Left ventricle myocardium inferior (tissue), 1 donor: ENCODE data around the gene ASAH2. TPM values are rescaled to one million over a fixed set of nuclear protein-coding genes. Genes with fewer than 3 reads are reported as not detected.

Experiments used
- DNase-seq: peaks from one replicate; pipeline ENCODE4 v3.0.0-alpha.2; 2020
- H3K27ac ChIP-seq: fragments of 200-600 bp; replicated peaks from 2 replicates; pipeline ENCODE4 v1.8.0; 2021
- H3K27me3 ChIP-seq: fragments of 200-600 bp; 2 replicates; pipeline ENCODE4 v1.8.0; 2021; ENCODE audit warnings: low read depth
- H3K36me3 ChIP-seq: fragments of 200-600 bp; 2 replicates; pipeline ENCODE4 v1.8.0; 2021
- H3K4me1 ChIP-seq: fragments of 200-600 bp; 2 replicates; pipeline ENCODE4 v1.8.0; 2021
- H3K4me3 ChIP-seq: fragments of 200-600 bp; 2 replicates; pipeline ENCODE4 v1.8.0; 2021; ENCODE audit warnings: mild to moderate bottlenecking, moderate library complexity
- H3K9me3 ChIP-seq: fragments of 200-600 bp; replicated peaks from 2 replicates; pipeline ENCODE4 v1.8.0; 2021
- CTCF ChIP-seq: fragments of 200-600 bp; IDR thresholded peaks from 2 replicates; pipeline ENCODE4 v1.8.0; 2021; ENCODE audit warnings: antibody characterized with exemption, mild to moderate bottlenecking, borderline replicate concordance
- intact Hi-C: fragments of 100-400 bp; cut with micrococcal nuclease; formaldehyde crosslinking; loops from one replicate; pipeline ENCODE4 v1.11.0; 2022
- total RNA-seq: library from RNA; stranded (reverse); fragmentation: NEBNext Ultra II Directional; extraction: Animal tissue kit (Norgen Biotek cat#: 25700); gene quantifications from one replicate; pipeline ENCODE4 v1.2.1, GENCODE V29; 2021
- donor health status: DM: no; HTN: yes; CAD: no; lungs with severe emphysema.

Gene ASAH2
- total RNA-seq, 1 donor from 2014 or later: not detected

GRCh38 chr10:50216894-50217293, 34.4 kb downstream of the ASAH2 start:
- Histone ChIP-seq H3K4me1 (no peaks in the 10 kb centered on the region), H3K27ac (no peak overlapping the region), H3K27me3 (no peaks in the 10 kb centered on the region), H3K4me3 (no peak overlapping the region), H3K36me3 (no peaks in the 10 kb centered on the region), H3K9me3 (peaks cover 5% of the 10 kb centered on the region)
- no peak for TF ChIP-seq CTCF
- no peak for DNase-seq
- intact Hi-C loops: no loop called here

- Histone ChIP-seq H3K27me3 (no peaks in the 10 kb centered on the region), H3K4me3 (no peak overlapping the region), H3K4me1 (no peaks in the 10 kb centered on the region), H3K9me3 (peaks cover 5% of the 10 kb centered on the region), H3K36me3 (no peaks in the 10 kb centered on the region), H3K27ac (no peak overlapping the region)
- intact Hi-C loops: no loop called here
- TF ChIP-seq CTCF: no peak
- DNase-seq: no peak
Measured at GRCh38 chr10:50216418-50216817, 34.9 kb downstream of the ASAH2 start.

DNA sequence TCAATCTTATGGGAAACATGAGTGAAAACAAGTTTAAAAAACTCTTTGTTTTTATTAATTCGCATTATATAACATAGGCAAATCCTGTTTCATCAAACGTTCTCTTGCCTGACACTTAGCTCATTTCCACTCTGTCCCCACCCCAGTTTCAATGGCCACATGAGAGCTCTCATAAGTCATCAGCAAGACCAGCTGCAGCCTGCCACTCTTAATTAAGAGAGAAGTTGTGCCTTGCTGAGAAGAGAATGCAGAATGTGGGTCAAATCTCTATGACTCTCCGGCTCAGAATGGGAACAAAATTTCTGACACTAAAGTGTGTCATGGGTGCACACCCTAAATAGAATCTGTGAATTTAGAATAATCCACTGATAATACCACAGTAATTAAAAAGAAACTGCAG, 39.6 kb downstream of the ASAH2 start:
- DNase-seq: no peak
- H3K36me3 ChIP-seq: no peaks in the 10 kb centered on the region
- H3K27me3 ChIP-seq: no peaks in the 10 kb centered on the region
- H3K9me3 ChIP-seq: peaks cover 5% of the 10 kb centered on the region
- H3K4me1 ChIP-seq: no peaks in the 10 kb centered on the region
- intact Hi-C loops: no loop called here
- no peak overlapping the region for H3K27ac ChIP-seq
- no peak for TF ChIP-seq CTCF
- H3K4me3 ChIP-seq: no peak overlapping the region

DNA sequence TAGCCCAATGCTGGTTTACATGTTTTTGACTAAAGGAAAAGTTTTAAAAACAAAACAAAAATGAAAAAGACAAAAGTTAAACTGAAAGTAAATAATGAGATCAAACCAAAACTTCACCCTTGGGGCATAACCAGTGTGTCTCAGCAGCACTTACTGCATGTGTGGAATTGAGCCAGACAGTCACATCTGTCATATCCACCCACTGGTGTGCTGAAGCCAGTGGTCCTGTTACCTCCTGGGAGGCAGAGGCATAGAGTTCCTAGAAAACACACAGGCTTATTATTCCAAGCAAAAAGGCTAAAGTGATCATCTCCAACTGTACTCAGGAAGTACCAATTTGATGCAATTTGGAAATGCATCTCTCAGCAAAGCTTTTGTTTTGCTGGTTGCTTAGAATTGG, 40.4 kb downstream of the ASAH2 start:
- peaks cover 5% of the 10 kb centered on the region for H3K9me3 ChIP-seq
- no peaks in the 10 kb centered on the region for H3K36me3 ChIP-seq
- no peak for TF ChIP-seq CTCF
- DNase-seq: no peak
- peaks cover 4% of the 10 kb centered on the region for H3K27me3 ChIP-seq
- H3K4me3 ChIP-seq: no peak overlapping the region
- intact Hi-C loops: no loop called here
- no peaks in the 10 kb centered on the region for H3K4me1 ChIP-seq
- H3K27ac ChIP-seq: no peak overlapping the region

Other genes with a start within 250 kb of the ASAH2 start
- gene WASHC2A, start 183.6 kb downstream of the ASAH2 start, total RNA-seq: 45.4 TPM